GM19395 (cell line): ENCODE data around the gene RTL10.

ENCODE experiments used
- ATAC-seq: cut with Tn5 transposase; IDR thresholded peaks from one replicate; pipeline ENCODE4 v1.9.1; 2021; ENCODE audit warnings: mild to moderate bottlenecking, moderate library complexity; ENCODE audit not compliant: unreplicated experiment

The RTL10 gene

DNA sequence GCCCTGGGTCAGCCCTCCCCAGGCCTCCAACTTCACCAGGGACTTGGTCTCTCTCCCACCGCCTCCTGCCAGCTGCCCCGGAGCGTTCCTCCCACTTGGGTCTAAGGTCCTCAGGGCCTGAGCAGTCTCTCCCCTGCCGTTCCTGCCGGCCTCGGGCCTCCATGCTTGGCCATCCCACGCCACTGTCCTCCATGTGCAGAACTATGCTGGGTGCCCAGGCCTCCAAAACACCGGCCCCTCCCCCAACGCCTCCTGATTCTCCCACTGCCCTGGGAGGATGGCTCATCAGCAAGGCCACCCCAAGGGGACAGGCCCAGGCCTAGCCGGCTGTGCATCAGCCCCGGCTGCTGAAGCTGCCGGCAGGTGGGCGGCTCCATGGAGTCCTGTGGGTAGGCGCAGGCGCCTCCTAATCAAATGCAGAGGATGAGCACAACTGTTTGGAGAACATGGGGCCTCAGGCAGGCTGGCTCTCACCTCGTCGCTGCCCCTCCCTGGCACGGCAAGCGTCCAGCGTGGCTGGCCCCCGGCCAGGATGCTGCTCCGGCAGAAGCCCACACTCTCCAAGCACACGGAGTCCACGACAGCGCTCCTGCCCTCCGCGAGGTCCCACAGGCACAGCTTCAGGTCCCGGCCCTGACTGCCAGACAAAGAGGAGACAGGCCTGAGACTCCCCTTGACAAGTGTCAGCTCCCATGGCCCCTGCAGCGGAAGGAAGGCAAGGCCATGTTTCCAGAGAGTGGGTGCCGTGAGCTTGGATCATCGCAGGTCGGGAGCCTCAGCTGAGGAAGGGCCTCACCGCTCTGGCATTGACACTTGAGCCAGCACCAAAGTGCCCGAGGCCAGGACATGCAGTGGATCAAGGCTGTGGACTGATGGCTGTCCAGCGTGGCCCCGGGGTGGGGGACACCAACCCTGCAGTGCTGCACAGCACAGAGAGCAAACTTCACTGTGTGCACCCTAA is 42.6 kb downstream of the RTL10 start:
- no peak for ATAC-seq

DNA sequence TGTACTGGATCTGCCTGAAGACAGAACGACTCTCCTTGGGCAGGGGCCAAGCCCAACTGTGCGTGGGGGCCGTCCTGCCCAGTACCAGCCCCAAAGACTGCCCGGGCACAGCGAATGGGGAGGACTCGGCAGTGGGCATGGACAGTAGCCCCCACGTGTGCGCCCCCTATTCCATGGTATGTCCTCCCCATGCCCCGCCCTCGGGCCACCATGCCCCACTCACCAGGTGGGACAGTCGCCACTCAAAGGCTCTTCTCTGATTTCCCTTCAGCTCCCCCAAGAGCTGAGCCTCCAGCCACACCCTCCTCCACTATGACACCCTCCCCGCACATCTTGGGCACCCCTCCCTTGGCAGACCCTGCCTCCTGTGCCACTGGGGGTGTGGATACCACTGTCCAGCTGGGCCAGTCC is 43.5 kb downstream of the RTL10 start:
- no peak for ATAC-seq

DNA sequence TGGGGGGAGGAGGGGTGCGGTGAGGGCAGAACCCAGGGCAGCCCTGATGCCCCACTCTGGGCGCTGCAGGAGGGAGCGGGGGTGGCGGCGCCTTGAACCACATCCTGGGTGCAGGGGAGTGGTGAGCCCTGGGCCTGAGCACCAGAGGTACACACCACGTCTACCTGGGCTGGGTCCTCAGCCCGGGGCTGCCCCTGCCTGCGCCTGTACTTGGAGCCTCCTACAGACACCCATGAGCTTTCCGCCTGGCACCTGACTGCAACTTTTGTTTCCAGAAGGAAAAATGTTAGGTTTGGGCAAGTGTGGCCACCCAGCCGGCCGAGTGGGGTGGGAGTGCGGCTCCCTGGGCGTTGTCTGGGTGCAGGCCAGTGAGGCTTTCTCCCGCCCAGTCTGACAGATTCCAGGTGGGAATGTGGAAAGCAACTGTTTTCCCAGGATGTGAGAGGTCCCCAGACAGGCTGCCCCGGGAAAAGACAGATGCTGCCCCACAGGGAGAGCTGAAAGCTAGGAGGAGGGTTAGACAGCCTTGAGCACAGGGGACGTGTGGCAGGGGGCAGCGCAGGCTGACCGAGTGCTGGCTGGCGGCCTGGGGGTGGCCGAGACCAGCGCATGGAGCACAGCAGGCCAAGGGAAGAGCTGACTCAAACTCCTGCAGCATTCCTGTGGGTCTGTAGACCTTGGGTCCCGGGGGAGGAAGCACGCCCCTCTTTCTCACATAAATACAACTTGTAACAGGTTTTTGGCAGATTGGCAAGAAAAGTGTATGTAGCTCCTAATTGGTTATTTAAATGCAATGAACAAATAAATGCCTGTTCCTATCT is 44.1 kb downstream of the RTL10 start:
- no peak for ATAC-seq

DNA sequence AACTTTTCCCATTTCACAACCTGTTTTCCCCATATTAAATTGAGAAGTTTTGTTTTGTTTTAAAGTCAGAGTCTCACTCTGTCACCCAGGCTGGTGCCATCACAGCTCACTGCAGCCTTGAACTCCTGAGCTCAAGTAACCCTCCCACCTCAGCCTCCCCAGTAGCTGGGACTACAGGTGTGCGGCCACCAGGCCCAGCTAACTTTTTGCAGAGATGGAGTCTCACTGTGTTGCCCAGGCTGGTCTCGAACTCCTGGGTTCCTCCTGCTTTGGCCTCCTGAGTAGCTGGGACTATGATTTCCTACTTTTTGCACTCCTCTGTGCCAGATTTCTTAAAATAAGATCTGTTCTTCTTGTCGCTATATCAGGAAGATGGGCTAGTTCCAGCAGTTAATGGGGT is 44.9 kb downstream of the RTL10 start:
- ATAC-seq, result no peak

DNA sequence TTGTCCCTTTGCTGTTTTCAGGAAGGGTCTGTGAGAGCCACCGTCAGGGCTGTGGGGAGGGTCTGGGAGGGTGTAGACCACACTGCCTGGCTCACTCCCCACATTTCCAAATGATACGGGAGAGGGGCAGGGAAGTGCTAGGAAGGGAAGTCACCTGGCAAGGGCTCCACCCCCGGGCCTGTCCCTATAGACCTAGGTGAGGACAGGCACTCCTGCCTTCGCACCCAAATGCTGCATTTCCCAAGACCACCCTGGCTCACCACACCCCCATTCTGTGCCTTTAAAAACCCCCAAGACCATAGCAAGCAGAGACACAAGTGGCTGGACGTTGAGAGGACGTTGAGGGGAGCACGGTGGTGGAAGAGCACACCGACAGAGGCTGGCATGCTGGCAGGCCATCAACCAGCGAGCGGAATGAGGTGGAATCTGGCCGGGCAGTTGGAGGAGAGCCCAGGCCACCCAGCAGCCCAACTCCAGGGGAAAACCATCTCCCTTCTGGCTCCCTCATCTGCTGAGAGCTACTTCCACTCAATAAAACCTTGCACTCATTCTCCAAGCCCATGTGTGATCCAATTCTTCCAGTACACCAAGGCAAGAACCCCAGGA is 45.7 kb downstream of the RTL10 start:
- ATAC-seq, result no peak

DNA sequence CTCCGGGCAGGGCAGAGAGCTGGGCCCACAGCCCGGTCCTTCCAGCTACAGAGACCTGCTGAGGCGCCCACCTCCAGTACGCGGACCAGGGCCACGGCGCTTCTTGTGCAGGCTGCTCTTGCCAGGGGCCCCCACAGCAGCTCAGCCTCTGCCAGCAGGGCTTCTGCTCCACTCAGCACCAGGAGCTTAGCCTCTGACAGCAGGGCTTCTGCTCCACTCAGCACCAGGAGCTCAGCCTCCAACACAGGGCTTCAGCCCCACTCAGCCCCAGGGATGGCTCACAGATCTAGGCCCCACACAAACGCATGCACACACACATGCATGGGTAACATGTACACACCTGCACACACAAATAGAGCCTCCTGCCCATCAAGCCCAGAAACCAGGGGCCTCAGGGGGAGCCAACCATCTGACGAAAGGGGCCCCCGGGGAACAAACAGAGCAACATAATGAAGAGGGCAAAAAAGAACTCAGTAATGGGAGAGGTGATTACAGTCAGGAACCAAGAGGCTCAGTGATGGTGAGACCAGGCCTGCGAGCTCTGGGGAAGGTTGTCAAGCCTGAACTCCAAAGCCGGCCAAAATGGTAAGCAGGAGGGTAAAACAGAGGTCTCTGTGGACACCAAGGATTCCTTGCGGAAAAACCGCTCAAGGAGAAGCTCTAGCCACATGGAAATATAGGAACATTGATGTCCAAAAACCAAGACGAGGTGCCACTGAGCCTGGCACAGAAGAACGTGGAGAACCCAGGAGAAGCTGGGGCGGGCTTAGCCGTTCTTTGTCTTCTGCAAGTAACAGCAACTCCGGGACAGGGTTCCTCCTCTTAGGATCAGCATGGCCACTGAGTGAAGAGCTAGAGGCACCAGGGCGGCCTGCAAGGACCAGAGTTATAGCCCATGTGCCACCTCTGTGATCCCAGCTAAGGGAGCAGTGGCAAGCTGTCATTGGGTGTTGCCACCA is 46.5 kb downstream of the RTL10 start:
- ATAC-seq, result no peak

DNA sequence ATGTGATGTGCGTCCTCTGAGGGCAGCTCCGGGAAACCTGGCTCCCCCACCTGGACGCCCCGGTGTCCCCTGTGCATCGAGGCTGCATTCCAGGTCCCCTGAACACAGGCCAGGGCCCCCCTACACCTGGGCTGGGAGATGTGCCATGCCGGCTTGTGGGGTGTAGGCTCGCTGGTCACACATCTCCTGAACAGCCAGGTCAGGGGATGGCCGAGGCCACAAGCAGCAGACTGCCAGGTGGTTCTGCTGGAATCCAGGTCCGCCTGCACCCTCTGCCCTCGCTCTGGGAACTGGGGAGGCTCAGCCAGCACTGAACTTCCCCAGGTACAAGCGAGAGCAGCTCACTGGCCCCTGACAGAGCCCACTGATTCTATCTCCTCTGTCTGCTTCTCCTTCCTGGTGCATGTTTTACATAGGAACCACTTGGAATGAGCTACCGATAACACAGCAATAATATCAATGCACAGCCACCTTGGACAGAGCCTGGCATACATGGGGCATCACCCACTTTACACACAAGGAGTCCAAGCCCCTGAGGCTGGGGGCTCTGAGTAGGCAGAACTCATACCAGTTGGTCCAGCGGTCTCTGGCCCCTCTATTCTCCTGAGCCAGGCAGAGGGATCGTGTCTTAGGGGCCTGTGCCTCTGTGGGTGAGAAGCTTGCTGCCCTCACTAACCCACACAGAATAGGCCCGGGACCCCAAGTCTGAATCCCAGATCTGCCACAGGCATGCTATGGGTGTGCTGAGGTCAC is 47.3 kb downstream of the RTL10 start:
- ATAC-seq, result no peak

DNA sequence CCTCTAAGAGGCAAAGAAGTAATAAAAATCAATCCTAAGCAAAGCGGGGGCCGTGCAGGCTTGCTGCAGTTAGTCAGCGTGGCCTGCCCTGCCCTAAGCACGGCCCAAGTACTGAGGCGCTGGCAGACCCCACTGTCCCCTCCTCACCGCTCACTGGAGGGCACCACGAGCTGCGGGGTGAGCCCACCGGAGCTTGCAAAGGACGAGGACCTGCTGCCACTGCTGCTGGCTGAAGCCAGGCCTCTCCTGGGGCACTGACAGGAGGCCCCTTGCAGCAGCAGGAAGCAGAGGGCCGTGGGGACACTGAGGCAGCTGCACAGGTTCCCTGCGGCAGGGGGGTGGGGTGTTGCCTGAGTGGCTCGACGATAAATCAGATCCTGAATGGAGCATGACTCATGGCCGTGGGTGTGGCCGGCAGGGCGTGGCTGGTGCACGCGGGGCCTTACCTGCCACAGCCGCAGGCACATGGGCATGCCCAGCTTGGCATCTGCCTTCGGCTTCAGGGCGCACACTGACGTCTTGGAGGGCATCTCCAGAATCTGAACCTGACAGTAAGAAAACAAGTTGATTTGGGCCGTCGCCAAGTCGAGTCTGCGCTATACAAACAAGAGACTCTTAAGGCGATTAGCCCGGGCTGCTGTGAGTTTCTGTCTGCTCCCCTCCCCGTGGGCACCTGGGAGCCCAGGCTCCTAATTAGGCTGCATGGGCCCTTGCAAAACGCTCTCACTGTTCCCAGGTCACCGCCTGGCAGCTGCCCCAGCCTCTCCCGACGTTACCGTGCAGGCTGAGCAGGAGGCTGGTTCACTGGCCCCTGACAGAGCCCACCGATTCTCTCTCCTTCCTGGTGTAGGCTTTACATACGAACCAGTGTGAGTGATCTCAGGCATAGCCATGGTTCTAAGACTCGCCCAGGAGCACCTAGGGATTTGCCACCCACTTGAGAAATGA is 48.2 kb downstream of the RTL10 start:
- no peak for ATAC-seq

DNA sequence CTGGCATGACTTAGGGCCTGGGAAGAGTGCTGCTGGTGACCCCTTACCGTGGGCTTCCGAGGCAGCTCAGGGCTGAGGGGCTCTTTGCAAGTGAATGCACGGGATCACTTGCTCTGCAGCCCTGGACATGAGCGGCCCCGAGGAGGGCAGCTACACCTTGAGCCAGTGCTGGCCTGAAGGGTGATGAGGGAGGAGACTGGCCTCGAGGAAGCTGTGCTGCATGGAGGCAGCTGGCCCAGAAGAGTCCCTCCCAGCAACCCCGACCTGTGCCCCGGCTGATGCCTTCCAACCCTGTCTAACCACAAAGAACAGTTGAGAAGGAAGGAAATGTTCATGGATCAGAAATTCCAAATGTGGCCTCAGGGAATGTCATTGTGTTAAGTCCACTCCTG is 48.9 kb downstream of the RTL10 start:
- no peak for ATAC-seq
